ENCODE data around the gene TSPAN18.
A peak's percentile ranks its signal among the peaks of the same experiment; 100 is the strongest.

TSPAN18 gene

DNA sequence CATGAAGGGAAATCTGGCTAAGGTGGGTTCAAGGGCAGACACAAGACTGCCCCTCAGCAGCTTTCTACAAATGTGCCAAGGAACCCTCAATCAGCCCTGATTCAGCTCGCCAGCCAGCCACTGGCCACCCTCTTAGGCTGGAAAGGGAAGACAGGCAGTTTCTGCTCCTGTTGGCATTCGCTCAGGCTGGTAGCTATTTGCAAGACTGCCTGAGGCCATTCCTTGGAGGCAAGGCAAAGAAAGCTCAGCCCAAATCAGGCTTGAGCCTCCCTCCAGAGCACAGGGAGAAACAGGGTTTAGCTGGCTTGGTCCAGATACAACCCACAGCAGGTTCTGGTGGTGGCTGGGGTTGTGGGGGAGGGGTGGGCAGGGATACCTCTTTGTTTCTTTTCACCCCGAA lies 204.7 kb downstream of the TSPAN18 start:
- H3K4me3 ChIP-seq (ENCODE audit: low read depth, low read length) = no peak overlapping the region
- CTCF ChIA-PET = interaction anchor here (0.5 to 18.1 kb wide), 6 partner anchors 9 to 394 kb away, joined by 3 to 847 read pairs (median 4); no protein-coding TSS in a partner anchor
- H3K4me1 ChIP-seq (ENCODE audit: control insufficient read depth, insufficient read depth, low read length) = no peaks in the 10 kb centered on the region
- H3K36me3 ChIP-seq (ENCODE audit: control insufficient read depth in 2 of 2, insufficient read depth in 1 of 2, low read length in 2 of 2) = peaks cover 0 to 15% of the 10 kb centered on the region in 2 experiments; a peak in 1 of 3 replicates
- no peak overlapping the region for H3K27ac ChIP-seq (ENCODE audit: extremely low read depth, low read depth, low read length)
- H3K9me3 ChIP-seq (ENCODE audit: control insufficient read depth, insufficient read depth, low read depth, low read length) = no peaks in the 10 kb centered on the region
- POLR2A ChIA-PET = interaction anchor here (1.6 kb wide), 1 partner anchor 174 kb away, joined by 4 read pairs; no protein-coding TSS in a partner anchor
- TF ChIP-seq ZNF623 (tag by site-specific recombination; IDR thresholded peaks at IDR 0.05) (no peak), ZNF48 (tag by site-specific recombination; IDR thresholded peaks at IDR 0.05) (no peak), ZNF404 (tag by site-specific recombination; IDR thresholded peaks at IDR 0.05) (no peak), ZNF701 (tag by site-specific recombination; IDR thresholded peaks at IDR 0.05) (no peak), ZSCAN16 (tag by site-specific recombination; IDR thresholded peaks at IDR 0.05) (no peak), ZNF518A (tag by site-specific recombination; conservative IDR thresholded peaks at IDR 0.05; ENCODE audit: low read depth) (no peak), KLF8 (tag by site-specific recombination; IDR thresholded peaks at IDR 0.05) (no peak), ZNF621 (tag by site-specific recombination; IDR thresholded peaks at IDR 0.05) (no peak), ZNF311 (tag by site-specific recombination; IDR thresholded peaks at IDR 0.05; ENCODE audit: borderline replicate concordance) (no peak), ZNF169 (tag by site-specific recombination; IDR thresholded peaks at IDR 0.05) (no peak), OSR2 (tag by site-specific recombination; IDR thresholded peaks at IDR 0.05) (no peak), ZSCAN18 (tag by site-specific recombination; IDR thresholded peaks at IDR 0.05) (no peak)
- TF ChIP-seq, protein P1, sequence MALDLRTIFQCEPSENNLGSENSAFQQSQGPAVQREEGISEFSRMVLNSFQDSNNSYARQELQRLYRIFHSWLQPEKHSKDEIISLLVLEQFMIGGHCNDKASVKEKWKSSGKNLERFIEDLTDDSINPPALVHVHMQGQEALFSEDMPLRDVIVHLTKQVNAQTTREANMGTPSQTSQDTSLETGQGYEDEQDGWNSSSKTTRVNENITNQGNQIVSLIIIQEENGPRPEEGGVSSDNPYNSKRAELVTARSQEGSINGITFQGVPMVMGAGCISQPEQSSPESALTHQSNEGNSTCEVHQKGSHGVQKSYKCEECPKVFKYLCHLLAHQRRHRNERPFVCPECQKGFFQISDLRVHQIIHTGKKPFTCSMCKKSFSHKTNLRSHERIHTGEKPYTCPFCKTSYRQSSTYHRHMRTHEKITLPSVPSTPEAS (tag by site-specific recombination; IDR thresholded peaks at IDR 0.05) = no peak

- ChIA-PET POLR2A (no interaction called here), CTCF (interaction anchor here (0.6 to 18.1 kb wide), 3 partner anchors 45 to 169 kb away, joined by 3 to 847 read pairs (median 3); no protein-coding TSS in a partner anchor)
- H3K9me3 ChIP-seq (ENCODE audit: control insufficient read depth, insufficient read depth, low read depth, low read length) = no peaks in the 10 kb centered on the region
- H3K27ac ChIP-seq (ENCODE audit: extremely low read depth, low read depth, low read length) = no peak overlapping the region
- H3K4me1 ChIP-seq (ENCODE audit: control insufficient read depth, insufficient read depth, low read length) = no peaks in the 10 kb centered on the region
- TF ChIP-seq, protein P1 (tag by site-specific recombination; IDR thresholded peaks at IDR 0.05) = peak; percentile 96
- no peak for TF ChIP-seq ZBTB20 (tag by site-specific recombination; IDR thresholded peaks at IDR 0.05)
- H3K4me3 ChIP-seq (ENCODE audit: low read depth, low read length) = no peak overlapping the region
- H3K36me3 ChIP-seq (ENCODE audit: control insufficient read depth in 2 of 2, insufficient read depth in 1 of 2, low read length in 2 of 2) = peaks cover 0 to 15% of the 10 kb centered on the region in 2 experiments; a peak in 1 of 3 replicates
Measured at GRCh38 chr11:44934110-44934509, 207.3 kb downstream of the TSPAN18 start.
